ENCODE measurements around the gene TIMM13.

The TIMM13 gene

GRCh38 chr19:2454962-2455850 is 27.8 kb upstream of the TIMM13 start:
- DNase-seq = no peak

- no peak for DNase-seq
Measured at GRCh38 chr19:2454199-2454961, 27.0 kb upstream of the TIMM13 start.

- no peak for DNase-seq
Measured at GRCh38 chr19:2453431-2454025, 26.1 kb upstream of the TIMM13 start.

GRCh38 chr19:2451741-2452140 is 24.4 kb upstream of the TIMM13 start:
- no peak for DNase-seq

- no peak for DNase-seq
Measured at GRCh38 chr19:2451138-2451537, 23.8 kb upstream of the TIMM13 start.

- no peak for DNase-seq
Measured at GRCh38 chr19:2449019-2449418, 21.6 kb upstream of the TIMM13 start.

GRCh38 chr19:2446381-2446780 is 19.0 kb upstream of the TIMM13 start:
- DNase-seq = no peak

GRCh38 chr19:2444251-2445002 is 17.0 kb upstream of the TIMM13 start:
- no peak for DNase-seq

- no peak for DNase-seq
Measured at GRCh38 chr19:2443785-2444182, 16.4 kb upstream of the TIMM13 start.

GRCh38 chr19:2443116-2443784 is 15.9 kb upstream of the TIMM13 start:
- DNase-seq = no peak

GRCh38 chr19:2441096-2441752 is 13.8 kb upstream of the TIMM13 start:
- no peak for DNase-seq

GRCh38 chr19:2440515-2440914 is 13.1 kb upstream of the TIMM13 start:
- DNase-seq = no peak

GRCh38 chr19:2438178-2438577 is 10.8 kb upstream of the TIMM13 start:
- DNase-seq = no peak

GRCh38 chr19:2436926-2437325 is 9.5 kb upstream of the TIMM13 start:
- DNase-seq = no peak

- no peak for DNase-seq
Measured at GRCh38 chr19:2436384-2436783, 9.0 kb upstream of the TIMM13 start.

- no peak for DNase-seq
Measured at GRCh38 chr19:2434721-2435265, 7.4 kb upstream of the TIMM13 start.

GRCh38 chr19:2434267-2434666 is 6.9 kb upstream of the TIMM13 start:
- DNase-seq = no peak

- no peak for DNase-seq
Measured at GRCh38 chr19:2433854-2434253, 6.5 kb upstream of the TIMM13 start.

GRCh38 chr19:2432131-2432848 is 4.9 kb upstream of the TIMM13 start:
- DNase-seq = no peak

GRCh38 chr19:2431318-2432055 is 4.1 kb upstream of the TIMM13 start:
- no peak for DNase-seq

Measured in NCI-H1436 treated with DMSO at 0.1 percent for 48 hours (cell line).